Eye (tissue), 1 donor: ENCODE measurements around the gene NDUFS3.
"Not testable (repeated sequence)": the region's sequence is repeated elsewhere in the genome, so short reads cannot be mapped to it uniquely, and the experiment has no call there.

Source experiments
- DNase-seq: peaks from one replicate; pipeline ENCODE4 v3.0.0-alpha.2; 2015

The NDUFS3 gene

GRCh38 chr11:47578524-47579494, at the start of gene NDUFS3, which contains the start of gene KBTBD4:
TSS of gene NDUFS3 (plus strand) at chr11:47579074. CDS start at chr11:47579092, 18 bp downstream.
TSS of gene KBTBD4 (minus strand) at chr11:47578970. CDS start at chr11:47578951, 19 bp downstream.
- DNase-seq: peak; percentile 98

GRCh38 chr11:47529951-47530350, 48.9 kb upstream of the NDUFS3 start:
- no peak for DNase-seq

- not testable (repeated sequence) for DNase-seq
Measured at GRCh38 chr11:47530721-47531120, 48.2 kb upstream of the NDUFS3 start.

GRCh38 chr11:47531666-47532065, 47.2 kb upstream of the NDUFS3 start:
- DNase-seq: no peak

- peak; percentile 69 for DNase-seq
Measured at GRCh38 chr11:47532597-47533213, 46.2 kb upstream of the NDUFS3 start.

GRCh38 chr11:47533690-47534151, 45.2 kb upstream of the NDUFS3 start:
- no peak for DNase-seq

- DNase-seq: no peak
Measured at GRCh38 chr11:47534704-47535251, 44.1 kb upstream of the NDUFS3 start.

- no peak for DNase-seq
Measured at GRCh38 chr11:47536915-47537314, 42.0 kb upstream of the NDUFS3 start.

GRCh38 chr11:47538741-47539565, 39.9 kb upstream of the NDUFS3 start:
- DNase-seq: peak; percentile 35

- DNase-seq: no peak
Measured at GRCh38 chr11:47539681-47540039, 39.2 kb upstream of the NDUFS3 start.

GRCh38 chr11:47541070-47541469, 37.8 kb upstream of the NDUFS3 start:
- DNase-seq: no peak

GRCh38 chr11:47545298-47545697, 33.6 kb upstream of the NDUFS3 start:
- no peak for DNase-seq

GRCh38 chr11:47546274-47546673, 32.6 kb upstream of the NDUFS3 start:
- not testable (repeated sequence) for DNase-seq

- DNase-seq: no peak
Measured at GRCh38 chr11:47550288-47551047, 28.4 kb upstream of the NDUFS3 start.

- peak; percentile 24 for DNase-seq
Measured at GRCh38 chr11:47551086-47551485, 27.8 kb upstream of the NDUFS3 start.

- peak; percentile 80 for DNase-seq
Measured at GRCh38 chr11:47552056-47552565, 26.8 kb upstream of the NDUFS3 start.

GRCh38 chr11:47552566-47553405, 26.1 kb upstream of the NDUFS3 start, which contains the start of gene CELF1:
TSS of gene CELF1 (minus strand) at chr11:47553132. CDS start at chr11:47499523, 53,609 bp downstream.
- DNase-seq: peak; percentile 97

GRCh38 chr11:47553406-47553743, 25.5 kb upstream of the NDUFS3 start:
- no peak for DNase-seq

GRCh38 chr11:47557004-47557403, 21.9 kb upstream of the NDUFS3 start:
- DNase-seq: not testable (repeated sequence)

GRCh38 chr11:47558695-47559094, 20.2 kb upstream of the NDUFS3 start:
- no peak for DNase-seq

GRCh38 chr11:47560426-47560825, 18.4 kb upstream of the NDUFS3 start:
- DNase-seq: no peak
